Ovary (tissue), 9 donors: ENCODE measurements around the gene RAB43. TPM values are rescaled to one million over a fixed set of nuclear protein-coding genes. Genes with fewer than 3 reads are reported as not detected.
A peak's percentile ranks its signal among the peaks of the same experiment; 100 is the strongest.

ENCODE experiments used
- DNase-seq, 5 donors: peaks; one replicate each; pipeline ENCODE4 v3.0.0-alpha.2; 2019 to 2020
- H3K27ac ChIP-seq, 2 donors: fragments of 200-600 bp; one replicate each; pipeline versions ENCODE4 v1.5.1 to v1.8.0; 2019 to 2022
- H3K27me3 ChIP-seq: fragments of 200-600 bp; one replicate; pipeline ENCODE4 v1.8.0; 2022
- H3K36me3 ChIP-seq: fragments of 200-600 bp; sonication (generic); one replicate; pipeline ENCODE4 v1.5.1; 2019
- H3K4me1 ChIP-seq: one replicate; pipeline ENCODE4 v1.8.1; 2013; ENCODE audit warnings: mild to moderate bottlenecking, moderate library complexity; ENCODE audit not compliant: insufficient read depth
- H3K4me3 ChIP-seq: fragments of 200-600 bp; sonication (generic); one replicate; pipeline ENCODE4 v1.5.1; 2017
- H3K9me3 ChIP-seq, 2 donors: fragments of 200-600 bp in 1 of 2; sonication (generic) in 1 of 2; one replicate each; pipeline versions ENCODE4 v1.5.1 to v1.8.1; 2013 to 2019; ENCODE audit warnings: mild to moderate bottlenecking in 1 of 2, moderate library complexity in 1 of 2
- CTCF ChIP-seq, 3 donors: fragments of 450-650 bp in 2 of 3; fragments of 200-600 bp in 1 of 3; IDR thresholded peaks; one replicate each; pipeline versions ENCODE4 v1.5.1 to v1.8.0; 2016 to 2022; ENCODE audit warnings: antibody characterized with exemption in 3 of 3, mild to moderate bottlenecking in 1 of 3
- EP300 ChIP-seq: sonication (generic); formaldehyde crosslinking; IDR thresholded peaks from one replicate; pipeline ENCODE4 v1.6.1; 2017; ENCODE audit warnings: antibody characterized with exemption
- POLR2A ChIP-seq: fragments of 450-650 bp; IDR thresholded peaks from one replicate; pipeline ENCODE4 v1.6.1; 2017; ENCODE audit warnings: antibody characterized with exemption, mild to moderate bottlenecking, moderate library complexity
- WGBS, 3 donors: extraction: QIAGEN DNeasy Blood & Tissue Kit in 1 of 3; methylation state at CpG; one replicate each; pipeline versions ENCODE4 v1.1.5 to v1.1.7; 2013 to 2017; 5-methylcytosine and 5-hydroxymethylcytosine counted together
- intact Hi-C, 4 donors: fragments of 100-400 bp; cut with DNase I; formaldehyde crosslinking; loops; one replicate each; pipeline versions ENCODE4 v1.11.0 to v1.15.1; 2022 to 2023
- polyA plus RNA-seq, 2 donors: library from polyadenylated mRNA; stranded (reverse); fragments of 200-250 nt in 1 of 2; fragments of 350-450 nt in 1 of 2; fragmentation: Illumina TruSeq in 1 of 2; extraction: RNeasy Lipid Tissue Mini Kit (QIAGEN cat#74804) in 1 of 2; gene quantifications; one replicate each; pipeline ENCODE4 v1.2.3, GENCODE V29; 2013 to 2014
- total RNA-seq, 7 donors: library from RNA; depleted of rRNA in 2 of 7; stranded (reverse); fragments of >200 nt in 2 of 7; fragmentation: NEBNext Ultra II Directional in 3 of 7; extraction: Animal tissue kit (Norgen Biotek cat#: 25700) in 3 of 7; gene quantifications; one replicate each; pipeline versions ENCODE4 v1.1.0 to v1.2.4, GENCODE V29; 2016 to 2023
- donor health status: DM: no; HTN: no; CAD: no; lungs with moderate emphysema.
- donor health status: DM: no; HTN: no; CAD: no.
- donor health status: Bipolar disorder and iron deficiency.
- donor health status: DM: yes; HTN: yes; CAD: no.
- donor health status: DM: no; HTN: no; CAD: no.
- donor health status: DM: yes; HTN: yes; CAD: no.

The RAB43 gene
- total and polyA plus RNA-seq, 9 donors, result 0.88 to 37.7 (median 23.4) TPM

GRCh38 chr3:129056451-129057173 is 65.0 kb downstream of the RAB43 start:
- no peaks in the 10 kb centered on the region for H3K27me3 ChIP-seq
- peaks cover 14% of the 10 kb centered on the region for H3K4me1 ChIP-seq
- no peak overlapping the region for H3K27ac ChIP-seq
- no peaks in the 10 kb centered on the region for H3K36me3 ChIP-seq
- H3K9me3 ChIP-seq, result no peaks in the 10 kb centered on the region
- H3K4me3 ChIP-seq, result no peak overlapping the region
- WGBS, 3 donors, result 72 to 77% (median 75%) methylated on average over 9 of the region's 9 CpGs
- DNase-seq, result no peak
- intact Hi-C loops, result loop anchor here in 1 of 4 donors (5.0 kb wide), 1 partner anchor 191 kb away; the partner anchor contains the start of gene COPG1
- TF ChIP-seq POLR2A (no peak), EP300 (no peak), CTCF (IDR thresholded peaks at IDR 0.05) (no peak)

GRCh38 chr3:129054605-129055104 is 66.9 kb downstream of the RAB43 start:
- no peaks in the 10 kb centered on the region for H3K9me3 ChIP-seq
- intact Hi-C loops, result loop anchor here in 2 of 4 donors (5.0 kb wide), 1 partner anchor 193 kb away; the partner anchor contains the start of gene COPG1 (in 2 of the 2)
- TF ChIP-seq CTCF (IDR thresholded peaks at IDR 0.05), result no peak
- no peak for TF ChIP-seq POLR2A
- no peak for TF ChIP-seq EP300
- H3K4me1 ChIP-seq, result peaks cover 14% of the 10 kb centered on the region
- no peak for DNase-seq
- no peaks in the 10 kb centered on the region for H3K36me3 ChIP-seq
- H3K27ac ChIP-seq, result no peak overlapping the region
- no peak overlapping the region for H3K4me3 ChIP-seq
- H3K27me3 ChIP-seq, result no peaks in the 10 kb centered on the region
- WGBS, 3 donors, result 6 to 56% (median 23%) methylated on average over 3 of the region's 3 CpGs

- Histone ChIP-seq H3K36me3 (no peaks in the 10 kb centered on the region), H3K4me3 (no peak overlapping the region), H3K27me3 (no peaks in the 10 kb centered on the region), H3K9me3 (no peaks in the 10 kb centered on the region), H3K4me1 (peaks cover 11% of the 10 kb centered on the region), H3K27ac (peak overlapping the region in 1 of 2 donors; percentile 56)
- TF ChIP-seq EP300, result no peak
- TF ChIP-seq POLR2A, result no peak
- no peak for TF ChIP-seq CTCF (IDR thresholded peaks at IDR 0.05)
- WGBS, 3 donors, result 49 to 63% (median 57%) methylated on average over 6 of the region's 6 CpGs
- intact Hi-C loops, result loop anchor here in 1 of 4 donors (5.0 kb wide), 1 partner anchor 195 kb away; the partner anchor contains the start of gene COPG1
- peak; percentile 38 to 69 (median 57) for DNase-seq
These were observed 68.9 kb downstream of the RAB43 start for GRCh38 chr3:129052675-129053074.

GRCh38 chr3:129051871-129052340 is 69.7 kb downstream of the RAB43 start:
- intact Hi-C loops, result loop anchor here in 1 of 4 donors (5.0 kb wide), 1 partner anchor 195 kb away; the partner anchor contains the start of gene COPG1
- 48 to 55% (median 53%) methylated on average over 5 of the region's 5 CpGs for WGBS, 3 donors
- Histone ChIP-seq H3K36me3 (no peaks in the 10 kb centered on the region), H3K9me3 (no peaks in the 10 kb centered on the region), H3K27ac (peak overlapping the region in 1 of 2 donors; percentile 56), H3K27me3 (no peaks in the 10 kb centered on the region), H3K4me3 (no peak overlapping the region), H3K4me1 (peaks cover 11% of the 10 kb centered on the region)
- peak in 1 of 5 donors; percentile 17 for DNase-seq
- no peak for TF ChIP-seq POLR2A
- TF ChIP-seq CTCF (IDR thresholded peaks at IDR 0.05), result no peak
- TF ChIP-seq EP300, result no peak
